IgD-negative memory B cell (primary cell): ENCODE data around the gene NGRN. TPM values are rescaled to one million over a fixed set of nuclear protein-coding genes. Genes with fewer than 3 reads are reported as not detected.

Source experiments
- H3K27ac Mint-ChIP-seq, 3 donors: one replicate each; pipeline ENCODE4 v1.8.0; 2020 to 2022; ENCODE audit warnings: mild to moderate bottlenecking in 3 of 3, mixed read lengths in 3 of 3, moderate library complexity in 1 of 3
- H3K27me3 Mint-ChIP-seq: one replicate; pipeline ENCODE4 v1.8.0; 2021; ENCODE audit warnings: mixed read lengths
- H3K36me3 Mint-ChIP-seq: one replicate; pipeline ENCODE4 v1.8.0; 2020; ENCODE audit warnings: mild to moderate bottlenecking, mixed read lengths
- H3K4me1 Mint-ChIP-seq, 3 donors: one replicate each; pipeline ENCODE4 v1.8.0; 2020 to 2022; ENCODE audit warnings: mixed read lengths in 3 of 3, mild to moderate bottlenecking in 1 of 3
- H3K4me3 Mint-ChIP-seq, 4 donors: one replicate each; pipeline ENCODE4 v1.8.0; 2020 to 2022; ENCODE audit warnings: mild to moderate bottlenecking in 4 of 4, mixed read lengths in 4 of 4, moderate library complexity in 3 of 4
- H3K9me3 Mint-ChIP-seq, 3 donors: one replicate each; pipeline ENCODE4 v1.8.0; 2020 to 2021; ENCODE audit warnings: mixed read lengths in 3 of 3, mild to moderate bottlenecking in 1 of 3
- polyA plus RNA-seq: library from polyadenylated mRNA; unstranded; fragments of 300-500 nt; fragmentation: Illumina TruSeq; gene quantifications from one replicate; pipeline ENCODE4 v1.2.3, GENCODE V29; 2021

Gene NGRN
- polyA plus RNA-seq, 1 donor from 2014 or later = 63.4 TPM

- Mint-ChIP-seq H3K36me3 (peaks cover 5% of the 10 kb centered on the region), H3K4me3 (peak overlapping the region; percentile 87 to 99 (median 91)), H3K27me3 (no peaks in the 10 kb centered on the region), H3K4me1 (peaks cover 39 to 46% (median 43%) of the 10 kb centered on the region in 3 donors), H3K27ac (peak overlapping the region; percentile 96 to 98 (median 98)), H3K9me3 (no peaks in the 10 kb centered on the region)
Observed at GRCh38 chr15:90230610-90231009, 34.9 kb upstream of the NGRN start.

GRCh38 chr15:90231028-90232017 is 34.1 kb upstream of the NGRN start:
- Mint-ChIP-seq H3K4me3 (peak overlapping the region; percentile 90 to 99 (median 92)), H3K27ac (peak overlapping the region; percentile 96 to 98 (median 98)), H3K27me3 (no peaks in the 10 kb centered on the region), H3K36me3 (peaks cover 5% of the 10 kb centered on the region), H3K9me3 (no peaks in the 10 kb centered on the region), H3K4me1 (peaks cover 39 to 45% (median 43%) of the 10 kb centered on the region in 3 donors)

- peaks cover 5% of the 10 kb centered on the region for H3K36me3 Mint-ChIP-seq
- H3K4me3 Mint-ChIP-seq = peak overlapping the region; percentile 90 to 99 (median 92)
- no peaks in the 10 kb centered on the region for H3K9me3 Mint-ChIP-seq
- no peaks in the 10 kb centered on the region for H3K27me3 Mint-ChIP-seq
- peak overlapping the region; percentile 96 to 98 (median 98) for H3K27ac Mint-ChIP-seq
- peaks cover 38 to 45% (median 43%) of the 10 kb centered on the region in 3 donors for H3K4me1 Mint-ChIP-seq
Observed at GRCh38 chr15:90232196-90232595, 33.3 kb upstream of the NGRN start.

DNA sequence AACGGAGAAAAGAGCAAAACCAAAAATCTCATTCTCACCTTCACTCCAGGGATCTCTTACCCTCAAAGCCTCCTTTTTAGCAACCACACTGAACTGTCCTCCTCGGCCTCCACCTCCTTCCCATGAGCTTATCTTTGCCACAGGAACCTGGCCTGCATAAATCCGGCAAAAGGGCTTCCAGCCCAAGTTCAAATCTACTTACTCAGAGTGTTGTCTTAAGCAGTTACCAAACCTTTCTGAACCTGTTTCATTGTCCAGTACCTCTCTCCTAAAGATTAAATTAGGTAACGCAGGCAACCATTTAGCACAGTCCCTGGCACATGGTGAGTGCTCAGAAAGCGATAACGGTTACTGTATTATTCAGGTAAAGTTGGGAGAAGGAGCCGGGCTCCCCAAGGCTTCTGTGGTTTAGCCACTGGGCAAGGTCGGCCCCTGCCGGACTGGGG is 32.5 kb upstream of the NGRN start:
- Mint-ChIP-seq H3K36me3 (peaks cover 5% of the 10 kb centered on the region), H3K4me1 (peaks cover 37 to 45% (median 43%) of the 10 kb centered on the region in 3 donors), H3K4me3 (peak overlapping the region; percentile 90 to 99 (median 92)), H3K27ac (peak overlapping the region; percentile 96 to 98 (median 98)), H3K9me3 (no peaks in the 10 kb centered on the region), H3K27me3 (no peaks in the 10 kb centered on the region)

GRCh38 chr15:90233387-90234095 is 31.9 kb upstream of the NGRN start, which contains the start of gene CIB1:
Gene CIB1, minus strand, starts transcription at chr15:90233941. Its CDS starts 56 bp downstream, at chr15:90233885.
- peak within 1 kb of the TSS; percentile 96 to 98 (median 98) for H3K27ac Mint-ChIP-seq
- H3K4me3 Mint-ChIP-seq = peak within 1 kb of the TSS; percentile 90 to 99 (median 93)
- H3K4me1 Mint-ChIP-seq = peaks cover 37 to 45% (median 43%) of the 10 kb centered on the region in 3 donors
- H3K36me3 Mint-ChIP-seq = peaks cover 6% of the 10 kb centered on the region
- H3K9me3 Mint-ChIP-seq = no peaks in the 10 kb centered on the region
- no peaks in the 10 kb centered on the region for H3K27me3 Mint-ChIP-seq

- H3K4me3 Mint-ChIP-seq = peak within 1 kb of the TSS; percentile 90 to 99 (median 93)
- H3K27ac Mint-ChIP-seq = peak within 1 kb of the TSS; percentile 96 to 98 (median 98)
- no peaks in the 10 kb centered on the region for H3K9me3 Mint-ChIP-seq
- H3K27me3 Mint-ChIP-seq = no peaks in the 10 kb centered on the region
- H3K4me1 Mint-ChIP-seq = peaks cover 37 to 40% (median 40%) of the 10 kb centered on the region in 3 donors
- H3K36me3 Mint-ChIP-seq = peaks cover 6% of the 10 kb centered on the region
Observed at GRCh38 chr15:90234096-90234988, 31.1 kb upstream of the NGRN start, which contains the start of gene GDPGP1. Gene GDPGP1, plus strand, starts transcription at chr15:90234209. Its CDS starts 6,700 bp downstream, at chr15:90240909.

DNA sequence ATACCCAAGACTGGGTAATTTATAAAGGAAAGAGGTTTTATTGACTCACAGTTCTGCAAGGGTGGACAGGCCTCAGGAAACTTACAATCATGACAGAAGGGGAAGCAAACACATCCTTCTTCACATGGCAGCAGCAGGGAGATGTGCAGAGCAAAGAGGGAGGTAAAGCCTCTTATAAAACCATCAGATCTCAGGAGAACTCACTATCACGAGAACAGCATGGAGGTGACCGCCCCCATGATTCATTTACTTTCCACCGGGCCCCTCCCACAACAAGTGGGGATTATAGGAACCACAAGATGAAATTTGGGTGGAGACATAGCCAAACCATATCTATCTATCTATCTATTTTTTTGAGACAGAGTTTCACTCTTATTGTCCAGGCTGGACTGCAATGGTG is 26.1 kb upstream of the NGRN start:
- Mint-ChIP-seq H3K27ac (peak overlapping the region in 2 of 3 donors; percentile 66 to 80), H3K4me1 (peaks cover 6 to 7% (median 7%) of the 10 kb centered on the region in 3 donors), H3K36me3 (peaks cover 4% of the 10 kb centered on the region), H3K4me3 (peak overlapping the region in 1 of 4 donors; percentile 12), H3K9me3 (no peaks in the 10 kb centered on the region), H3K27me3 (no peaks in the 10 kb centered on the region)

DNA sequence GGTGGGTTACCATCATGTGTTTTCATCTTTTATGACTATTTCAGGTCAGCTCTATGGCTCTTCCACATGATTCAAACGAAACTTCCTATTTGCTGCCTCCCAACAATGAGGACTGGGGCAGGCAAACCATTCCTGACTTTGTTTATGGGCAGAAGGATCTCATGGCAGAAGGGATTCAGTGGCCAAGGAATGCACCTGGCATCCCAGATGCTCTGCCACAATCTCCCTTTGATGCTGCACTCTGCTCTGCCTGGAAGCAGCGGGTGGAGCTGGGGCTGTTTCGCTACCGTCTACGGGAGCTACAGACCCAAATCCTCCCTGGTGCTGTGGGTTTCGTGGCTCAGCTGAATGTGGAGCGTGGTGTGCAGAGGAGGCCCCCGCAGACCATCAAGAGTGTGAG is 24.6 kb upstream of the NGRN start:
- peaks cover 0 to 2% (median 0%) of the 10 kb centered on the region in 3 donors for H3K4me1 Mint-ChIP-seq
- H3K9me3 Mint-ChIP-seq = no peaks in the 10 kb centered on the region
- H3K27ac Mint-ChIP-seq = no peak overlapping the region
- H3K36me3 Mint-ChIP-seq = peaks cover 4% of the 10 kb centered on the region
- H3K27me3 Mint-ChIP-seq = no peaks in the 10 kb centered on the region
- H3K4me3 Mint-ChIP-seq = no peak overlapping the region

DNA sequence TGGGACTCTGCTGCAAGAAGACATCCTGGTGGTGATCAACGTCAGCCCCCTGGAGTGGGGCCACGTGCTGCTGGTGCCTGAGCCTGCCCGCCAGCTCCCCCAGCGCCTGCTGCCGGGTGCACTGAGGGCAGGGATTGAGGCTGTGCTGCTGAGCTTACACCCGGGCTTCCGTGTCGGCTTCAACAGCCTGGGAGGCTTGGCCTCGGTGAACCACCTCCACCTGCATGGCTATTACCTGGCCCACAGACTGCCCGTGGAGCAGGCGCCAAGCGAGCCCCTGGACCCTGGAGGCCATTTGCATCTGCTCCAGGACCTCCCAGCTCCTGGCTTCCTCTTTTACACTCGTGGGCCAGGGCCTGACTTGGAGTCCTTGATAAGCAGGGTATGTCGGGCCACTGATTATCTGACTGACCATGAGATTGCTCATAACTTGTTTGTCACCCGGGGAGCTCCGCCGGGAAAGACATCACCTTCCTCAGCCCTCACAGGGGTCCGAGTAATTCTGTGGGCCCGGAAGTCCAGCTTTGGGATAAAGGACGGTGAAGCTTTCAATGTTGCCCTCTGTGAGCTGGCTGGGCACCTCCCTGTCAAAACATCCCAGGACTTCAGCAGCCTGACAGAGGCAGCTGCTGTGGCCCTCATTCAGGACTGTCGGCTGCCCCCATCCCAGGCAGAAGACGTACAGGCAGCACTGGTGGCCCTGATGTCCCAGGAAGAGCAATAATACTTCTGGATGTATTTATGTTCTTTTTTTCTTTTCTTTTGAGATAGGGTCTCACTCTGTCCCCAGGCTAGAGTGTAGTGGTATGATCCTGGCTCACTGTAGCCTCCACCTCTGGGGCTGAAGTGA is 23.9 kb upstream of the NGRN start:
- H3K27ac Mint-ChIP-seq = peak overlapping the region in 1 of 3 donors; percentile 51
- no peaks in the 10 kb centered on the region for H3K9me3 Mint-ChIP-seq
- H3K36me3 Mint-ChIP-seq = peaks cover 4% of the 10 kb centered on the region
- H3K27me3 Mint-ChIP-seq = no peaks in the 10 kb centered on the region
- H3K4me1 Mint-ChIP-seq = peaks cover 0 to 3% (median 1%) of the 10 kb centered on the region in 3 donors
- no peak overlapping the region for H3K4me3 Mint-ChIP-seq

GRCh38 chr15:90243943-90244639 is 21.4 kb upstream of the NGRN start:
- Mint-ChIP-seq H3K27me3 (no peaks in the 10 kb centered on the region), H3K9me3 (no peaks in the 10 kb centered on the region), H3K4me1 (peaks cover 0 to 8% (median 3%) of the 10 kb centered on the region in 3 donors)

GRCh38 chr15:90248789-90249202 is 16.7 kb upstream of the NGRN start:
- Mint-ChIP-seq H3K27ac (peak overlapping the region; percentile 3 to 63 (median 52)), H3K4me1 (peaks cover 5 to 13% (median 10%) of the 10 kb centered on the region in 3 donors), H3K4me3 (peak overlapping the region; percentile 1 to 90 (median 79)), H3K9me3 (no peaks in the 10 kb centered on the region), H3K36me3 (peaks cover 4% of the 10 kb centered on the region), H3K27me3 (no peaks in the 10 kb centered on the region)

More at GRCh38 chr15:90243943-90244639, 21.4 kb upstream of the NGRN start:
- peaks cover 5% of the 10 kb centered on the region for H3K36me3 Mint-ChIP-seq
- H3K27ac Mint-ChIP-seq = no peak overlapping the region
- H3K4me3 Mint-ChIP-seq = peak overlapping the region in 1 of 4 donors; percentile 26

GRCh38 chr15:90249203-90249863 is 16.1 kb upstream of the NGRN start, which contains the start of gene TTLL13:
Gene TTLL13, plus strand, starts transcription at chr15:90249556. Its CDS starts 1,075 bp downstream, at chr15:90250631.
- no peaks in the 10 kb centered on the region for H3K9me3 Mint-ChIP-seq
- H3K27ac Mint-ChIP-seq = peak within 1 kb of the TSS; percentile 52 to 70 (median 63)
- H3K4me1 Mint-ChIP-seq = peaks cover 5 to 13% (median 10%) of the 10 kb centered on the region in 3 donors
- peak within 1 kb of the TSS; percentile 48 to 90 (median 79) for H3K4me3 Mint-ChIP-seq
- H3K36me3 Mint-ChIP-seq = peaks cover 4% of the 10 kb centered on the region
- no peaks in the 10 kb centered on the region for H3K27me3 Mint-ChIP-seq
